IPS-18a (cell line): ENCODE results near the gene PPHLN1.
A peak's percentile ranks its signal among the peaks of the same experiment; 100 is the strongest.

Experiments used
- H3K27ac ChIP-seq: one replicate; pipeline ENCODE4 v1.5.1; 2013; ENCODE audit warnings: low read length
- H3K27me3 ChIP-seq: one replicate; pipeline ENCODE4 v1.6.1; 2013; ENCODE audit warnings: mild to moderate bottlenecking, low read length; ENCODE audit not compliant: control insufficient read depth, insufficient read depth
- H3K36me3 ChIP-seq: one replicate; pipeline ENCODE4 v1.6.1; 2013; ENCODE audit warnings: low read depth, low read length; ENCODE audit not compliant: control insufficient read depth
- H3K4me1 ChIP-seq: one replicate; pipeline ENCODE4 v1.6.1; 2013; ENCODE audit warnings: low read depth, low read length; ENCODE audit not compliant: control insufficient read depth
- H3K4me3 ChIP-seq: one replicate; pipeline ENCODE4 v1.5.1; 2013; ENCODE audit warnings: low read length
- H3K9ac ChIP-seq: one replicate; pipeline ENCODE4 v1.6.1; 2013; ENCODE audit warnings: mild to moderate bottlenecking, low read length, moderate library complexity
- H3K9me3 ChIP-seq: one replicate; pipeline ENCODE4 v1.6.1; 2013; ENCODE audit warnings: low read depth, low read length; ENCODE audit not compliant: control insufficient read depth

Gene PPHLN1, protein sequence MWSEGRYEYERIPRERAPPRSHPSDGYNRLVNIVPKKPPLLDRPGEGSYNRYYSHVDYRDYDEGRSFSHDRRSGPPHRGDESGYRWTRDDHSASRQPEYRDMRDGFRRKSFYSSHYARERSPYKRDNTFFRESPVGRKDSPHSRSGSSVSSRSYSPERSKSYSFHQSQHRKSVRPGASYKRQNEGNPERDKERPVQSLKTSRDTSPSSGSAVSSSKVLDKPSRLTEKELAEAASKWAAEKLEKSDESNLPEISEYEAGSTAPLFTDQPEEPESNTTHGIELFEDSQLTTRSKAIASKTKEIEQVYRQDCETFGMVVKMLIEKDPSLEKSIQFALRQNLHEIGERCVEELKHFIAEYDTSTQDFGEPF

DNA sequence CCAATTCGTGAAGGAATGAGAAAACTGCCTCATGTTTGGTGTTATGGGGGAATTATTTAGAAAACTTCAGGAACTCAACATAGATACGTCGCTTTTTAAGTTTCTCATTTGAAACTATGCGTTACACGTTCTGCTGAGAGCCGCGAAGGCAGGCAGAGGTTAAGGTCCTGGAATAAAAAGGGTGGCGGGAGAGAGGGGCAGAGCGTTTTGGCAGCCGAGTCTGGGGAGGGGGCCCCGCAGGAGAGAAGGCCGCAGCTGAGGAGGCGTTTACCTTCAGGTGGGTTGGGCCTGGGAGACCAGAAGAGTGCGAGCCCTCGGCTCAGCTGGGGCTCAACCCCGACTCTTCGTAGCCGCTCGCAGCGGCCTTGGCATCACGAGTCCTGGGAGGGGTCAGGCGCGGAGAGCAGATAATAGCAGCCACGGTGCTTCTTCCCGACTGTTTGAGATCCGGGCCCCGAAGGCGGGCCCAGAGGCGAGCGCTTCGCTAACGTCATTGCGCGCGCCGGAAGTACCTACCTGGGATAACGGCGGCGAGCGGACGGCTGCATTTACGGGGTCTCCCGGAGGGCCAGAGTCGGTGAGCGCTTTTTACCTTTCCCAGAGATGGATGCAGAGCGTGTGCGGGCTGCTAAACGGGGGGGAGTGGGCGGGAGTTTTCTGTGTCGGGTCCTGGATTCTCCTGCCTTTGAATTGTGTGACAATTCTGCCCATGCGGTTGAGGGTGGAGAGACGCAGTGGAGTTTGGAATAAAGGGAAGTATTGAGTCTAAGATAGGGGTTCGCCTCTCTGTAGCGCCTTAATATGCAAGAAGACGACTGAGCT, at the start of gene PPHLN1, which contains the start of gene ZCRB1:
TSS of gene PPHLN1 (plus strand) at position 515 of the 822 bp plus-strand sequence. CDS start 9,736 bp downstream, outside the sequence.
TSS of gene ZCRB1 (minus strand) at position 442 of the 822 bp plus-strand sequence. CDS start 1,992 bp downstream, outside the sequence.
- Histone ChIP-seq H3K27me3 (no peaks in the 10 kb centered on the region), H3K36me3 (peaks cover 7% of the 10 kb centered on the region), H3K9me3 (no peaks in the 10 kb centered on the region), H3K27ac (peak within 1 kb of the TSS; percentile 50), H3K4me3 (peak within 1 kb of the TSS; percentile 98), H3K9ac (peak within 1 kb of the TSS; percentile 94), H3K4me1 (peaks cover 15% of the 10 kb centered on the region)

- H3K36me3 ChIP-seq: no peaks in the 10 kb centered on the region
- no peak overlapping the region for H3K4me3 ChIP-seq
- H3K27ac ChIP-seq: no peak overlapping the region
- no peak overlapping the region for H3K9ac ChIP-seq
- H3K9me3 ChIP-seq: no peaks in the 10 kb centered on the region
- H3K27me3 ChIP-seq: no peaks in the 10 kb centered on the region
- no peaks in the 10 kb centered on the region for H3K4me1 ChIP-seq
These were observed 48.4 kb upstream of the PPHLN1 start for GRCh38 chr12:42277396-42278127.

DNA sequence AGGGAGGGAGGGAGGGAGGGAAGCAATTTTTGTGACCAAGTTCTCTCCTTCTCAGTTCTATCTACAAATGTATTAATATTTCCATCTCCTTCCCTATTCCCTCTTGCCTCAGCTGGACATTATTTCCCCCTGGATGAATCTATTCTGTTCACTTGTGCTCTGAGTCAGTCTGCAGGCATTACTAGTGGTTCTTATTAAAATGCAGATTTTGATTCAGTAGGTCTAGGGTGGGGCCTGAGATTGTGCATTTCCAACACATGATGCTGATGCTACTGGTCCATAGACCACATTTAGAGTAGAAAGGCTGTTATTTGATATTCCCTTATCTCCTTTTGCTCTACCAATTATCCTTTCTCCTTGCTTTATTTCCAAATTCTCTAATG, 47.8 kb upstream of the PPHLN1 start:
- H3K27me3 ChIP-seq: no peaks in the 10 kb centered on the region
- H3K9ac ChIP-seq: no peak overlapping the region
- no peak overlapping the region for H3K4me3 ChIP-seq
- H3K36me3 ChIP-seq: no peaks in the 10 kb centered on the region
- no peak overlapping the region for H3K27ac ChIP-seq
- H3K9me3 ChIP-seq: no peaks in the 10 kb centered on the region
- H3K4me1 ChIP-seq: no peaks in the 10 kb centered on the region

DNA sequence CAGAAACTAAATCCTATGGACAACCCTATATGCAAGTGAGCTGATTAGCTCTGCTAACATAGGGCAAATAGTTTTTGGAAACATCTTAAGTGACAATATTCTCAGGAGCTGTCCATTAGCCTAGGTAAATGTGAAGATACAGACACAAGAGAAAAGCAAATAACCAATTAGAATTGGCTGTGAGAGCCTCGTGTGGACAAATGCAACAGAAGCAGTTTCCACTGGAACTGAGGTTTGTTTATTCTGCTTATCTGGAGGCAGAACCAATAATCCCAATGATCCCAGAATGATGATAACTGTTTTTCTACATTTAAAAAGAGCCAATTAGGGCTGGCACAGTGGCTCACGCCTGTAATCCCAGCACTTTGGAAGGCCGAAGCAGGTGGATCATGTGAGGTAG, 44.7 kb upstream of the PPHLN1 start:
- H3K27me3 ChIP-seq: no peaks in the 10 kb centered on the region
- no peak overlapping the region for H3K9ac ChIP-seq
- H3K4me3 ChIP-seq: no peak overlapping the region
- no peak overlapping the region for H3K27ac ChIP-seq
- H3K4me1 ChIP-seq: no peaks in the 10 kb centered on the region
- no peaks in the 10 kb centered on the region for H3K36me3 ChIP-seq
- no peaks in the 10 kb centered on the region for H3K9me3 ChIP-seq

GRCh38 chr12:42281844-42282243, 44.1 kb upstream of the PPHLN1 start:
- H3K9me3 ChIP-seq: no peaks in the 10 kb centered on the region
- H3K27me3 ChIP-seq: no peaks in the 10 kb centered on the region
- H3K27ac ChIP-seq: no peak overlapping the region
- no peaks in the 10 kb centered on the region for H3K4me1 ChIP-seq
- no peak overlapping the region for H3K9ac ChIP-seq
- no peak overlapping the region for H3K4me3 ChIP-seq
- no peaks in the 10 kb centered on the region for H3K36me3 ChIP-seq

DNA sequence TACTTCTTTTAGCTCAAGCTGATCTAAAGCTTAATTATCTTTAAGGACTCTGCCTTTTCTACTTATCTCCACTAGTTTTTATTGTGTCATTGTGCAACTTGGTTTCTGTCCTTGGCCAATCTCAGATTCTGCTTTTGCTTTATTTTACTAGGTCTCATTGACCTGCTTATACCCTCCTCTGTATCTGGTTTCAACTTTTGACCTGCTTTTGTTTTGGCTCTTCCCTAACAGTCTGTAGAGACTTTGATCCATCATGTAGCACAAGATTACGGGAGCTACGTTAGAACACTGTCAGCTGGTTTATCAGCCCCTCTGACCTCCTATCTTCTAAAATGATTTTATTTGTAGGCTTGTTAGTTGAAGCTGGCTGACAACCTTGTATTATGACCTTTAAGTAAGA, 43.7 kb upstream of the PPHLN1 start:
- H3K4me3 ChIP-seq: no peak overlapping the region
- no peaks in the 10 kb centered on the region for H3K4me1 ChIP-seq
- H3K27ac ChIP-seq: no peak overlapping the region
- H3K9me3 ChIP-seq: no peaks in the 10 kb centered on the region
- H3K36me3 ChIP-seq: no peaks in the 10 kb centered on the region
- H3K9ac ChIP-seq: no peak overlapping the region
- H3K27me3 ChIP-seq: no peaks in the 10 kb centered on the region

DNA sequence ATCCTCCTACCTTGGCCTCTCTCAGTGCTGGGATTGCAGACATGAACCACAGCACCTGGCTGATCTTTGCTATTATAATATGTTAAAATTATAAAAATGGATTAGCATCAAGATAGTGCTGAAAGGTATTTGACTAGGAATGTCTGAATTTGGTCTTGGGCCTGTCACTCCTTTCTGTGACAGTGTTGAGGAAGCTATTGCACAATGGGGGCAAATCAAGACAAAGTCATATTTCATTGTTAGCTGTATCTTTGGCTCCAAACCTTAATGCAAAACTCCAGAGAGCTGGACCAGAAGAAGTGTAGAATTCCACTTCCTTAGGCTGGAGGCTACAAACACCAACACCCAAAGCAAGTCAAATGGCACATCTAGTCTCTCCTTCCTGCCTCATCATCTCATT, 42.2 kb upstream of the PPHLN1 start:
- Histone ChIP-seq H3K36me3 (no peaks in the 10 kb centered on the region), H3K9ac (no peak overlapping the region), H3K4me1 (no peaks in the 10 kb centered on the region), H3K27ac (no peak overlapping the region), H3K9me3 (no peaks in the 10 kb centered on the region), H3K27me3 (no peaks in the 10 kb centered on the region), H3K4me3 (no peak overlapping the region)

- no peak overlapping the region for H3K27ac ChIP-seq
These were observed 41.8 kb upstream of the PPHLN1 start for GRCh38 chr12:42284157-42284556.

DNA sequence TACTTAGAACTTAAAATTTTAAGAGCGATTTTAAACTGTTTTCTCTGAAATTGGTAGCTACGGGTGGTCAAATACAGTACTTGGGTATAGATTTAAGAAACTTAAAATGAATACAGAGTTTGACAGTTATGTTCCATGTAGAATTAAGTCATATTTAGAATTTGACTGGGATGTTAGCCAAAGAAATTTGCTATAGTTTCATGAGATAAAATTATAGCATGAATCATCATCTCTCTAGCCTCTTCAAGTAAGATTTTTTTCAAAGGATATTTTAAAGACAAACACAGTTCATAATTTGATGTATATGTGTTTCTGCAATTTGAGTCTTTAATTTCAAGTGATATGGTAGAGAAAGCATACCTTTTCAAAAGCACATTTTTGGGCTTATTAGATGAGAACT, 41.1 kb upstream of the PPHLN1 start:
- H3K27me3 ChIP-seq: no peaks in the 10 kb centered on the region
- H3K27ac ChIP-seq: no peak overlapping the region
- H3K9ac ChIP-seq: no peak overlapping the region
- no peaks in the 10 kb centered on the region for H3K36me3 ChIP-seq
- H3K4me1 ChIP-seq: no peaks in the 10 kb centered on the region
- H3K9me3 ChIP-seq: no peaks in the 10 kb centered on the region
- H3K4me3 ChIP-seq: no peak overlapping the region

More at GRCh38 chr12:42284157-42284556, 41.8 kb upstream of the PPHLN1 start:
- Histone ChIP-seq H3K4me3 (no peak overlapping the region), H3K9ac (no peak overlapping the region), H3K27me3 (no peaks in the 10 kb centered on the region), H3K4me1 (no peaks in the 10 kb centered on the region), H3K9me3 (no peaks in the 10 kb centered on the region), H3K36me3 (no peaks in the 10 kb centered on the region)

- no peaks in the 10 kb centered on the region for H3K9me3 ChIP-seq
- no peaks in the 10 kb centered on the region for H3K36me3 ChIP-seq
- H3K27ac ChIP-seq: no peak overlapping the region
- H3K27me3 ChIP-seq: no peaks in the 10 kb centered on the region
- H3K4me1 ChIP-seq: no peaks in the 10 kb centered on the region
- H3K9ac ChIP-seq: no peak overlapping the region
- no peak overlapping the region for H3K4me3 ChIP-seq
These were observed 40.5 kb upstream of the PPHLN1 start for GRCh38 chr12:42285431-42285830.

GRCh38 chr12:42286741-42287140, 39.2 kb upstream of the PPHLN1 start:
- Histone ChIP-seq H3K36me3 (no peaks in the 10 kb centered on the region), H3K4me3 (no peak overlapping the region), H3K27me3 (no peaks in the 10 kb centered on the region), H3K4me1 (no peaks in the 10 kb centered on the region), H3K9me3 (no peaks in the 10 kb centered on the region), H3K27ac (no peak overlapping the region), H3K9ac (no peak overlapping the region)
